MCF 10A (cell line): ENCODE results near the gene LRMDA. TPM values are rescaled to one million over a fixed set of nuclear protein-coding genes. Genes with fewer than 3 reads are reported as not detected.

Experiments used
- BruUV-seq: library from RNA; stranded (reverse); fragments of 400-500 nt; replicated peaks from 2 replicates; lab custom pipeline; 2021; lab: Mats Ljungman, UMichigan
- CTCF ChIA-PET: fragments of 300-600 bp; sonication (Branson Sonifier 250); formaldehyde crosslinking; extraction: SDS; loops from one replicate; lab custom pipeline; 2021; ENCODE audit warnings: antibody characterized with exemption, inconsistent platforms; lab: Yijun Ruan, JAX
- POLR2A ChIA-PET: fragments of 300-600, 350-650 bp; sonication (Branson Sonifier 250); formaldehyde crosslinking; extraction: SDS; loops from one replicate; lab custom pipeline; 2020; ENCODE audit warnings: antibody characterized with exemption, inconsistent platforms; lab: Yijun Ruan, JAX
- DNase-seq: peaks from one replicate; pipeline ENCODE4 v3.0.0-alpha.2; 2018; ENCODE audit not compliant: unreplicated experiment
- H3K27ac Mint-ChIP-seq: one replicate; pipeline ENCODE4 v1.8.0; 2022; ENCODE audit warnings: mild to moderate bottlenecking, low read depth, mixed read lengths; ENCODE audit not compliant: unreplicated experiment
- H3K27me3 Mint-ChIP-seq: one replicate; pipeline ENCODE4 v1.8.0; 2022; ENCODE audit warnings: mixed read lengths; ENCODE audit not compliant: insufficient read depth, unreplicated experiment
- H3K36me3 Mint-ChIP-seq: one replicate; pipeline ENCODE4 v1.8.0; 2022; ENCODE audit warnings: mild to moderate bottlenecking, moderate library complexity, mixed read lengths; ENCODE audit not compliant: insufficient read depth, unreplicated experiment
- H3K4me1 Mint-ChIP-seq: one replicate; pipeline ENCODE4 v1.8.0; 2022; ENCODE audit warnings: mixed read lengths; ENCODE audit not compliant: insufficient read depth, unreplicated experiment
- H3K4me3 Mint-ChIP-seq: one replicate; pipeline ENCODE4 v1.8.0; 2022; ENCODE audit warnings: mild to moderate bottlenecking, moderate library complexity, mixed read lengths; ENCODE audit not compliant: unreplicated experiment
- H3K9me3 Mint-ChIP-seq: one replicate; pipeline ENCODE4 v1.8.0; 2022; ENCODE audit warnings: mixed read lengths; ENCODE audit not compliant: unreplicated experiment
- CTCF ChIP-seq: fragments of 200-600 bp; IDR thresholded peaks from one replicate; pipeline ENCODE4 v1.8.0; 2022; ENCODE audit warnings: antibody characterized with exemption, mild to moderate bottlenecking; ENCODE audit not compliant: unreplicated experiment
- intact Hi-C: fragments of 100-400 bp; cut with micrococcal nuclease; formaldehyde crosslinking; loops from 2 replicates; pipeline ENCODE4 v1.14.1; 2022
- total RNA-seq: library from RNA; stranded (reverse); gene quantifications from 2 replicates; pipeline ENCODE4 v1.2.3, GENCODE V29; 2022

The LRMDA gene
- total RNA-seq, 1 experiment from 2014 or later: not detected

GRCh38 chr10:75828413-75828812 lies 397.0 kb downstream of the LRMDA start:
- no peak for TF ChIP-seq CTCF
- Mint-ChIP-seq H3K27ac (no peak overlapping the region), H3K4me3 (no peak overlapping the region), H3K27me3 (peaks cover 7% of the 10 kb centered on the region), H3K36me3 (no peaks in the 10 kb centered on the region), H3K4me1 (no peaks in the 10 kb centered on the region), H3K9me3 (peaks cover 5% of the 10 kb centered on the region)
- BruUV-seq: no TSS peak
- intact Hi-C loops: no loop called here
- POLR2A ChIA-PET: no interaction called here
- CTCF ChIA-PET: no interaction called here
- DNase-seq: no peak

DNA sequence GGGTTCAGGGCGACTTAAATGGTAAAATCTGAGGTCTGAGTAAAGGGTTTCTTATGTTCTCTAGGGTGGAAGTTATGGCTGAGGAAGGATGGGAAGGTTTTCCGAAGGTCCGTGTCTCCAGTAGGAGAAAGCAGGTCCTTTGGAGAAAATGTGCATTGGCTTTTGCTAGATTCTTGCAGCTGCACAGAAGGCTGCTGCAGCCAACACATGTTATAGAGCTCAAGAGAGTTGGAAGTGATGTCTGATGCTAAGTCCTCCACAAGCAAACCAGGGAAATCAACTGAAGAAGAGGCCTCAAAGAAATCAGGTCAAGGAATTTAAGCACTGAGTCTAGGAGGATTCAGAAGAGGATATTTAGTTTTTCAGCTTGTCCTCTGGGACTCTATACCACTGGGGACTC lies 404.6 kb downstream of the LRMDA start:
- POLR2A ChIA-PET: no interaction called here
- Mint-ChIP-seq H3K4me1 (no peaks in the 10 kb centered on the region), H3K36me3 (no peaks in the 10 kb centered on the region), H3K4me3 (no peak overlapping the region), H3K27me3 (peaks cover 30% of the 10 kb centered on the region), H3K27ac (no peak overlapping the region), H3K9me3 (peaks cover 5% of the 10 kb centered on the region)
- DNase-seq: no peak
- BruUV-seq: no TSS peak
- TF ChIP-seq CTCF: no peak
- intact Hi-C loops: no loop called here
- CTCF ChIA-PET: no interaction called here

DNA sequence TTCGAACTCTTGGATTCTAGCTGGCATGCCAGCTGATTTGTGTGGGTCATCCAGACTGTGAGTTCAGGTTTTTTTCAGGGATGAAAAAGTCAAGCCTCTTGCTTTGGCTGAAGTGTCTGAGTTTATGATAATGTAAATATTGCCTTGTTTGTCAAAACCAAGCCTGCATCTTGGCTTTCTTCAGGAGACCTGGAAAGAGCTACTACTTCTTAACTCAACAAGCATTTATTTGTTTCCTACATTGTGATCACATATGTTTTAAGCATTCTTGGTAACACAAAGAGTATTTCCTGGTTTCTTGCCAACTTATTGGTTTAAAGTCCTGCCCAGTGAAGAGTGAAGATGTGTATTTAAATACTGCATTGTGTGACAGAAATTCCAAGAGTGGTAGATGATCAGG lies 407.1 kb downstream of the LRMDA start:
- peaks cover 22% of the 10 kb centered on the region for H3K27me3 Mint-ChIP-seq
- no TSS peak for BruUV-seq

GRCh38 chr10:75839020-75839419 lies 407.6 kb downstream of the LRMDA start:
- BruUV-seq: no TSS peak
- no peaks in the 10 kb centered on the region for H3K9me3 Mint-ChIP-seq
- no peaks in the 10 kb centered on the region for H3K4me1 Mint-ChIP-seq
- CTCF ChIA-PET: no interaction called here
- no peak overlapping the region for H3K4me3 Mint-ChIP-seq
- TF ChIP-seq CTCF: no peak
- POLR2A ChIA-PET: no interaction called here
- H3K36me3 Mint-ChIP-seq: no peaks in the 10 kb centered on the region
- no peak for DNase-seq
- intact Hi-C loops: no loop called here
- H3K27me3 Mint-ChIP-seq: peaks cover 17% of the 10 kb centered on the region
- no peak overlapping the region for H3K27ac Mint-ChIP-seq

More for the DNA sequence above, 407.1 kb downstream of the LRMDA start:
- ChIA-PET CTCF (no interaction called here), POLR2A (interaction anchor here (0.6 to 0.7 kb wide), 2 partner anchors 37 to 115 kb away, joined by 5 to 6 read pairs; no protein-coding TSS in a partner anchor)
- H3K9me3 Mint-ChIP-seq: no peaks in the 10 kb centered on the region
- no peaks in the 10 kb centered on the region for H3K4me1 Mint-ChIP-seq
- no peak overlapping the region for H3K4me3 Mint-ChIP-seq
- no peaks in the 10 kb centered on the region for H3K36me3 Mint-ChIP-seq
- DNase-seq: no peak
- no peak for TF ChIP-seq CTCF
- no peak overlapping the region for H3K27ac Mint-ChIP-seq
- intact Hi-C loops: no loop called here
